GM18909 (cell line): ENCODE data around the gene NLRX1.
A peak's percentile ranks its signal among the peaks of the same experiment; 100 is the strongest.
"Not testable (repeated sequence)": the region's sequence is repeated elsewhere in the genome, so short reads cannot be mapped to it uniquely, and the experiment has no call there.

Experiments used
- ATAC-seq: cut with Tn5 transposase; IDR thresholded peaks from one replicate; pipeline ENCODE4 v1.9.1; 2021; ENCODE audit warnings: mild to moderate bottlenecking; ENCODE audit not compliant: unreplicated experiment, poor library complexity

The NLRX1 gene, protein sequence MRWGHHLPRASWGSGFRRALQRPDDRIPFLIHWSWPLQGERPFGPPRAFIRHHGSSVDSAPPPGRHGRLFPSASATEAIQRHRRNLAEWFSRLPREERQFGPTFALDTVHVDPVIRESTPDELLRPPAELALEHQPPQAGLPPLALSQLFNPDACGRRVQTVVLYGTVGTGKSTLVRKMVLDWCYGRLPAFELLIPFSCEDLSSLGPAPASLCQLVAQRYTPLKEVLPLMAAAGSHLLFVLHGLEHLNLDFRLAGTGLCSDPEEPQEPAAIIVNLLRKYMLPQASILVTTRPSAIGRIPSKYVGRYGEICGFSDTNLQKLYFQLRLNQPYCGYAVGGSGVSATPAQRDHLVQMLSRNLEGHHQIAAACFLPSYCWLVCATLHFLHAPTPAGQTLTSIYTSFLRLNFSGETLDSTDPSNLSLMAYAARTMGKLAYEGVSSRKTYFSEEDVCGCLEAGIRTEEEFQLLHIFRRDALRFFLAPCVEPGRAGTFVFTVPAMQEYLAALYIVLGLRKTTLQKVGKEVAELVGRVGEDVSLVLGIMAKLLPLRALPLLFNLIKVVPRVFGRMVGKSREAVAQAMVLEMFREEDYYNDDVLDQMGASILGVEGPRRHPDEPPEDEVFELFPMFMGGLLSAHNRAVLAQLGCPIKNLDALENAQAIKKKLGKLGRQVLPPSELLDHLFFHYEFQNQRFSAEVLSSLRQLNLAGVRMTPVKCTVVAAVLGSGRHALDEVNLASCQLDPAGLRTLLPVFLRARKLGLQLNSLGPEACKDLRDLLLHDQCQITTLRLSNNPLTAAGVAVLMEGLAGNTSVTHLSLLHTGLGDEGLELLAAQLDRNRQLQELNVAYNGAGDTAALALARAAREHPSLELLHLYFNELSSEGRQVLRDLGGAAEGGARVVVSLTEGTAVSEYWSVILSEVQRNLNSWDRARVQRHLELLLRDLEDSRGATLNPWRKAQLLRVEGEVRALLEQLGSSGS

GRCh38 chr11:119168471-119169281 is at the start of gene NLRX1:
TSS of gene NLRX1 (plus strand) at chr11:119168725. CDS start at chr11:119171404, 2,679 bp downstream.
- ATAC-seq = peak; percentile 87

DNA sequence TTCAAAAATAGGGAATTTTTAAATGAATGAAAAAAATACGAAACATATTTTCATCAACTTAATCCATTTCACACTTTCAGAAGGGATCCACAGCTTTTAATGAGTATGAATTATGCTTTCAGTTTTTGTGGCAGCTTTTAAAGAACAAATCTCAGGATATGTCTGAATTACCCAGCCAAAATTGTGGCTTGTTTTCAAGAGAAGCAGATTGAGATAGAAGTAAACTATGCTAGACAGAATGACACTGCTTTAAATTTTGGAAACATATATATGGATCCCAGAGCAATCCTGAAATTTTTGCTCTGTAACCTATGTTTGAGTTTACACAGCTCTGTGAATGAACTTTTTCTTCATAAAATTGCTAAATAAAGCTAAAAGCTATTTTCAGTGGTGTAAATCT is 49.6 kb upstream of the NLRX1 start:
- ATAC-seq = no peak

GRCh38 chr11:119120639-119121007 is 47.9 kb upstream of the NLRX1 start:
- ATAC-seq = no peak

- ATAC-seq = peak; percentile 97
These were observed 47.3 kb upstream of the NLRX1 start, which contains the start of gene HINFP for GRCh38 chr11:119121008-119121810. TSS of gene HINFP (plus strand) at chr11:119121580. CDS start at chr11:119126945, 5,365 bp downstream.

DNA sequence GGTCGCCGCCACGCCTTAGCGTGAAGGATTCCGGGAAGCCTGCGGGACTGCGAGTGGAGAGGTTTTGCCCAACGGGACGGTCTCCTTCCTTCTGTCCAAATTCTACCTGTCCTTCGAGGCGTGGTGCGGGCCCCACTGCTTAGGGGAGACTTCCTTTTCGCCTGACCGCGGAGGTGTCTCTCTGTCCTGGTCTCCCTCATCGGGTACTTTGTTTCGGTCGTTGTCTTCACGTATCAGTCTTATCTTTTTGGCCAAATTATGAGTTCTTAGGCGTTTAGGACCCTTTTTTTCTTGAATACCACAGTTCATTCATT is 46.8 kb upstream of the NLRX1 start:
- no peak for ATAC-seq

DNA sequence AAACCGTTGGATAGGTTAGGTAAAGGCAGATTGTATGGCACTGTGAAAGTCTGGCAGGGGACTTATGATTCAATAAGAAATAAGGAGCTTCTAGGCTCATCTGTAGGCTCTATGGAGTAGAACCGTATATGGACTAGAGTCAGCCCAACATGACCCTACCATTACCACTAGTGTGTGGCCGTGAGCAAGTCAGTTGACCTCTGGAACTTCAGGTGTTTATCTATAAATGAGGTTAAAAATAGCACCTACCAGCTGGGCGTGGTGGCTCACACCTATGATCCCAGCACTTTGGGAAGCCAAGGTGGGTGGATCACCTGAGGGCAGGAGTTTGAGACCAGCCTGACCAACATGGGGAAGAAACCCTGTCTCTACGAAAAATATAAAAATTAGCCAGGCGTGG is 42.7 kb upstream of the NLRX1 start:
- ATAC-seq = no peak

GRCh38 chr11:119126675-119127268 is 41.8 kb upstream of the NLRX1 start:
- ATAC-seq = no peak

DNA sequence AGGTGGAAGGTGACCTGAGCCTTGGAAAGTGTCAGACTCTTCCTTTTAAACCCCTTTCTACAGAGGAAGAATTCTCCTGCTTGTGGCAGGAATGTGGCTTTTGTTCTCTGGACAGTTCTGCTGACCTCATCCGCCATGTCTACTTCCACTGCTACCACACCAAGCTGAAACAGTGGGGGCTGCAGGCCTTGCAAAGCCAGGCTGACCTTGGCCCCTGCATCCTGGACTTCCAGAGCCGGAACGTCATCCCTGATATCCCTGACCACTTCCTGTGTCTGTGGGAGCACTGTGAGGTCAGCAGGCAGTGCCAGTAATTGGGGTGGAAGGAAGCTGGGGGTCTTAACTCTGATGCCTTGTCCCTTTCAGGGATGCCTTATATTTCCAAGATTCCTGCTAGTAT is 37.9 kb upstream of the NLRX1 start:
- ATAC-seq = no peak

DNA sequence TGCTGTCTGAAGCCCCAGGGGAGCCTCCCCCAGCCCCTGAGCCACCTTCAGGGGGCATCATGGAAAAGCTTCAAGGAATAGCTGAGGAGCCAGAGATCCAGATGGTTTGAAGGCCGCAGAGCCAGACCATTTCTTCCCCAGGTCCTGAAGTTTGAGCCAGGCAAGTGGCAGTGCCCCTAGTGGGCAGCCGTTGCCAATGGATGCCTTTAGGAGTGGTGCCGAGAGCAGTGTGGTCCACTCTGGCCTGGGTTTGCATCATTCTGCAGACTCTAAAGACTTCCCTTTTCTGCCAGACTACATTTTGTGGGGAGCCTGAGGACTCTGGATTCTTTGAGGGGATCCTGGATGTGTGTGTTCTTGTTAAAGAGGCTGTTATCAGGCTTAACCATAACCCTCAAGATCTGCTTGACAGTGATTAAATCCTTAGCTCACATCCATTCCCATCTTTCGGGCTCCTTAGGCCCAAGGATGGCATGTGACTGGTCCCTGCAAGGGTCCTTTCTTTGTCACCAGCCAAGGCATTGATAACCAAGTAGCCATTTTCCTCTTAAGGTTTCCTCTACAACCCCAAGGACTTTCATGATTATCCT is 34.0 kb upstream of the NLRX1 start:
- ATAC-seq = no peak

DNA sequence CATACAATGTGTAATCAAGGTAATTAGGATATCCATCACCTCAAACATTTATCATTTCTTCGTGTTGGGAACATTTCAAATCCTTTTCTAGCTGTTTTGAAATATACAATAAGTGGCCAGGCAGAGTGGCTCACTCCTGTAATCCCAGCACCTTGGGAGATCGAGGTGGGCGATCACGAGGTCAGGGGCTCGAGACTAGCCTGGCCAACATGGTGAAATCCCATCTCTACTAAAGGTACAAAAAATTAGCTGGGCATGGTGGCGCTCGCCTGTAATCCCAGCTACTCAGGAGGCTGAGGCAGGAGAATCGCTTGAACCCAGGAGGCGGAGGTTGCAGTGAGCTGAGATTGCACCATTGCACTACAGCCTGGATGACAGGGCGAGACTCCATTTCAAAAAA is 29.2 kb upstream of the NLRX1 start:
- ATAC-seq = not testable (repeated sequence)

GRCh38 chr11:119144825-119145486 is 23.6 kb upstream of the NLRX1 start:
- ATAC-seq = peak; percentile 64

DNA sequence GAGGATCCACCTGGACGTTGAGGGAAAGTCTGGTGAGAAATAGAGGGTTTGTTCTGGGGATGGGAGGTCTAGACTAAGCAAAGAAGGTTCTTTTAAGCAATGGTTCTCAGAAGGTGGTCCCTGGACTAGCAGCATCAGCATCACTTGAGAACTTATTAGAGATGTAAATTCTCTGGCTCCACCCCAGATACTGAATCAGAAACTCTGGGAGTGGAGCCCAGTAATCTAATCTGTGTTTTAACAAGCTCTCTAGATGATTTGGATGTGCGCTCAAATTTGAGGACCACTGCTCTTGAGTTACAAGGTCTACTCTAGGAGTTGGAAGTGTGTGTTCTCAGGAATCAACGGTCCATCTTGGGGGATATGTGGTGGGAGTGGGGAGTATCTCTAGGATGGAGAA is 23.0 kb upstream of the NLRX1 start:
- no peak for ATAC-seq

DNA sequence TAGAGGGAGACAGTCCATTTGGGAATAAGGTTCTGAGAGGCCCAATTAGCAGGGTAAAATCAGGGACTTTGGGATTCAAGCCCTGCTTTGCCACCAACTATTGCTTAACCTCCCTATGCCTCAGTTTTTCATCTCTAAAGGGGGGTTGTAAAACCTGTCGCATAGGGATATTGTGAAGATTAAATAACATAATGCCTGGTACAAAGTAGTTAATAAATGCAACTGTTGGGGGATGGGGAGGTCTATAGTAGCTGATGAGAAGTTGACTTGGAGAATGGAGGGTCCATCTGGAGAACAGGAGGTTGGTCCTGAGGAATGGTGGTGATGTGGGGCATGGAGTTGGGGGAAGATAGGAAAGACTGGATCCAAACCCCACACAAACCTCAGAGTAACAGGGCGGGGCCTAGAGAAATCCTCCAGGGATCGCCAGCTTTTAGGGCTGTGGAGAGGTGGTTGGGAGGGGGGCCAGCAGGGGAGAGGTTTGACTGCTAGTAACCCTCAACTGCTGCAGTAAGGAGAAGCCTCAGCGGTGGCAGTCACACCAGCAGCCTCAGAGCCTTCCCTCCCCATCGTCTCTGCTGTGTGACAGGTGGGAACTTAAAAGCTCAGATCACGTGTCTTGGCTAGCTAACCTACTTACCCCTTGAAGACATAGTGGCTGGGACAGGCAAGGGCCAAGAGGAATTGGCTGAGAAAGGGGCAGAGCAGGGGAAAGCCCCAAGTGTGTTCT is 20.8 kb upstream of the NLRX1 start:
- no peak for ATAC-seq

DNA sequence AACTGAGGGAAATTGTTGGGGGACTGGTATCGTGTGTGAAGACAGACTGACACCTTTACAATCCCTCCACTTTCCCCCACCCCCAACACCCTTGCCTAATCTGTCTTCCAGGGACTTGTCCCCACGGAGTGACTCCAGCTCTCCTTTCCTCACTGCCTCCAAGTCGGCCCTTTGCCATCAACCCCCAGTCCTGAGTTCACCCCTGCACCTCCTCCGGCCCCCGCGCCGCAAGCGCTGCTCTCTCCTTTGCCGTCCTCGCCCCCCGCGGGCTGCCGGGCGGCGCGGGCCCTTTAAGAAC is 19.9 kb upstream of the NLRX1 start:
- ATAC-seq = no peak

- no peak for ATAC-seq
These were observed 19.3 kb upstream of the NLRX1 start, which contains the start of gene ABCG4 for GRCh38 chr11:119149018-119149785. TSS of gene ABCG4 (plus strand) at chr11:119149052. CDS start at chr11:119149966, 914 bp downstream.

DNA sequence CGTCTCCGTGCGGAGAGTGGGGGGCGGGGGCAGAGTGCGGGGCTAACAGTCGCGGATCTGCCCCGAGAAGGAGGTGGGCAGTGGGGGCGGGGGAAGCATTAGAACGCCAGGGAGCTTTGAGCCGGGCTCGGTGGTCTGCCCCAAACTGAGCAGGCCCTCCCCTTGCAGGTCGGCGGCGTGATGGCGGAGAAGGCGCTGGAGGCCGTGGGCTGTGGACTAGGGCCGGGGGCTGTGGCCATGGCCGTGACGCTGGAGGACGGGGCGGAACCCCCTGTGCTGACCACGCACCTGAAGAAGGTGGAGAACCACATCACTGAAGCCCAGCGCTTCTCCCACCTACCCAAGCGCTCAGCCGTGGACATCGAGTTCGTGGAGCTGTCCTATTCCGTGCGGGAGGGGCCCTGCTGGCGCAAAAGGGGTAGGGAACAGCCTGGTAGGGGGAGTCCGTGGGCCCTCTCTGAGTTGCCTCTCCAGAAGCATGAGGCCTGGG is 18.7 kb upstream of the NLRX1 start:
- no peak for ATAC-seq

GRCh38 chr11:119152043-119152442 is 16.5 kb upstream of the NLRX1 start:
- ATAC-seq = no peak
